GM12878 (cell line): ENCODE data around the gene CNTNAP2. TPM values are rescaled to one million over a fixed set of nuclear protein-coding genes. Genes with fewer than 3 reads are reported as not detected.

ENCODE experiments used
- ASH2L ChIP-seq: fragments of 300-600, 200-600 bp; sonication (generic); IDR thresholded peaks from 2 replicates; pipeline ENCODE4 v1.6.1; 2017; ENCODE audit warnings: low read depth, mild to moderate bottlenecking, borderline replicate concordance
- CREB1 ChIP-seq: IDR thresholded peaks from 2 replicates; pipeline ENCODE4 v1.6.1; 2012; ENCODE audit warnings: low read depth, mild to moderate bottlenecking, inconsistent platforms
- EZH2 ChIP-seq: IDR thresholded peaks from 2 replicates; pipeline ENCODE4 v1.6.1; 2012; ENCODE audit warnings: low read depth, mild to moderate bottlenecking, control low read depth, inconsistent platforms, low read length, borderline replicate concordance; ENCODE audit not compliant: control insufficient read depth
- FOXK2 ChIP-seq: fragments of 450-650 bp; IDR thresholded peaks from 2 replicates; pipeline ENCODE4 v1.6.1; 2017; ENCODE audit warnings: mild to moderate bottlenecking, moderate library complexity
- KLF5 ChIP-seq: fragments of 450-650 bp; IDR thresholded peaks from 2 replicates; pipeline ENCODE4 v1.6.1; 2014; ENCODE audit warnings: mild to moderate bottlenecking; ENCODE audit not compliant: partially characterized antibody
- MYB ChIP-seq: fragments of 150-350 bp; IDR thresholded peaks from 2 replicates; pipeline ENCODE4 v1.6.1; 2014; ENCODE audit warnings: mild to moderate bottlenecking, low read depth, low read length, borderline replicate concordance
- PRDM15 ChIP-seq: fragments of 450-650 bp; formaldehyde crosslinking; IDR thresholded peaks from 2 replicates; pipeline ENCODE4 v1.4.0; 2020; ENCODE audit warnings: mild to moderate bottlenecking, moderate library complexity
- RELB ChIP-seq: fragments of 450-650 bp; IDR thresholded peaks from 2 replicates; pipeline ENCODE4 v1.6.1; 2017; ENCODE audit warnings: low read depth, mild to moderate bottlenecking, moderate library complexity
- SMAD1 ChIP-seq: fragments of 450-650 bp; IDR thresholded peaks from 2 replicates; pipeline ENCODE4 v1.6.1; 2018; ENCODE audit warnings: mild to moderate bottlenecking, low read depth; ENCODE audit not compliant: partially characterized antibody
- SMARCA5 ChIP-seq: fragments of 450-650 bp; IDR thresholded peaks from 2 replicates; pipeline ENCODE4 v1.6.1; 2017; ENCODE audit warnings: mild to moderate bottlenecking
- SP1 ChIP-seq: IDR thresholded peaks from one replicate; pipeline ENCODE4 v1.6.1; 2011; ENCODE audit warnings: low read depth, low read length
- SRF ChIP-seq, 2 experiments: IDR thresholded peaks; 2 replicates each; pipeline ENCODE4 v1.6.1; 2011; ENCODE audit warnings: low read depth in 2 of 2, low read length in 2 of 2, mild to moderate bottlenecking in 1 of 2, moderate library complexity in 1 of 2
- SUPT20H ChIP-seq: IDR thresholded peaks from 2 replicates; pipeline ENCODE4 v1.6.1; 2011; ENCODE audit warnings: low read depth, mild to moderate bottlenecking, low read length, moderate library complexity, borderline replicate concordance; ENCODE audit not compliant: control insufficient read depth
- ZBTB40 ChIP-seq: fragments of 450-650 bp; IDR thresholded peaks from 2 replicates; pipeline ENCODE4 v1.6.1; 2016; ENCODE audit warnings: mild to moderate bottlenecking, moderate library complexity, borderline replicate concordance
- ZNF384 ChIP-seq: IDR thresholded peaks from 2 replicates; pipeline ENCODE4 v1.6.1; 2012; ENCODE audit warnings: low read depth, mild to moderate bottlenecking, low read length, improper control_type of control experiment, borderline replicate concordance
- polyA plus RNA-seq, 11 experiments: library from polyadenylated mRNA; depleted of rRNA in 4 of 11; unstranded in 6 of 11; stranded (reverse) in 5 of 11; fragments of >200 nt; fragmentation: Nextera tagmentation in 4 of 11; fragmentation: Illumina TruSeq in 1 of 11; extraction: Ambion mirVana in 4 of 11; extraction: Trizol in 1 of 11; gene quantifications; 1 replicate in 1 of 11; 2 replicates in 10 of 11; pipeline versions ENCODE4 v1.2.1 to v1.2.3, GENCODE V29; 2011 to 2016; ENCODE audit warnings: inconsistent platforms in 2 of 11, missing spikeins in 2 of 11, low read depth in 1 of 11
- total RNA-seq, 4 experiments: library from RNA; depleted of rRNA in 3 of 4; stranded (reverse); fragments of >200 nt in 3 of 4; fragmentation: Illumina TruSeq in 1 of 4; extraction: Trizol in 1 of 4; gene quantifications; 2 replicates each; pipeline versions ENCODE4 v1.2.1 to v1.2.3, GENCODE V29; 2013 to 2021
- TF ChIP-seq, protein P1 (sequence below): fragments of 450-650 bp; IDR thresholded peaks from 2 replicates; pipeline ENCODE4 v1.6.1; 2017; ENCODE audit warnings: antibody characterized with exemption, mild to moderate bottlenecking, moderate library complexity

The CNTNAP2 gene
- total and polyA plus RNA-seq, 10 of the 15 experiments (the other 5 are each of a cell fraction or from before 2014, with no cell fraction given) = 0.03 to 0.08 (median 0.03) TPM; not detected in 7

DNA sequence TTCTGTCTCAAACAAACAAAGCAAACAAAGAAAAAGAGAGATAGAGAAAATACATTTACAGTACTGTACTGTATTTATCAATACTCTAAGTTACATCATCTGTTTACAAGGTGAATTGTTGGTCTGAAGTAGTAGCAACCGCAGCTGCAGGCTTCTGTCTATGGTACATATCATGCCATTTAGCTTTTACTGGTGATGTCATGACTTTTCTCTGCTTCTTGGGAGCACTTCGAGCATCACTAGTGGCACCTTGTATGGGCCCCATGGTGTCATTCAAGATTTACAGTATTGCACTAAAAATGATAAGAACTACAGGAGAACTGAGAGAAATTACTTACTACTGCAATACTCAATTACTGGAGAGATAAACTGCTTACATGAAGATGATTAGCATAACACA lies 826.9 kb downstream of the CNTNAP2 start (continued):
- TF ChIP-seq, protein P1, sequence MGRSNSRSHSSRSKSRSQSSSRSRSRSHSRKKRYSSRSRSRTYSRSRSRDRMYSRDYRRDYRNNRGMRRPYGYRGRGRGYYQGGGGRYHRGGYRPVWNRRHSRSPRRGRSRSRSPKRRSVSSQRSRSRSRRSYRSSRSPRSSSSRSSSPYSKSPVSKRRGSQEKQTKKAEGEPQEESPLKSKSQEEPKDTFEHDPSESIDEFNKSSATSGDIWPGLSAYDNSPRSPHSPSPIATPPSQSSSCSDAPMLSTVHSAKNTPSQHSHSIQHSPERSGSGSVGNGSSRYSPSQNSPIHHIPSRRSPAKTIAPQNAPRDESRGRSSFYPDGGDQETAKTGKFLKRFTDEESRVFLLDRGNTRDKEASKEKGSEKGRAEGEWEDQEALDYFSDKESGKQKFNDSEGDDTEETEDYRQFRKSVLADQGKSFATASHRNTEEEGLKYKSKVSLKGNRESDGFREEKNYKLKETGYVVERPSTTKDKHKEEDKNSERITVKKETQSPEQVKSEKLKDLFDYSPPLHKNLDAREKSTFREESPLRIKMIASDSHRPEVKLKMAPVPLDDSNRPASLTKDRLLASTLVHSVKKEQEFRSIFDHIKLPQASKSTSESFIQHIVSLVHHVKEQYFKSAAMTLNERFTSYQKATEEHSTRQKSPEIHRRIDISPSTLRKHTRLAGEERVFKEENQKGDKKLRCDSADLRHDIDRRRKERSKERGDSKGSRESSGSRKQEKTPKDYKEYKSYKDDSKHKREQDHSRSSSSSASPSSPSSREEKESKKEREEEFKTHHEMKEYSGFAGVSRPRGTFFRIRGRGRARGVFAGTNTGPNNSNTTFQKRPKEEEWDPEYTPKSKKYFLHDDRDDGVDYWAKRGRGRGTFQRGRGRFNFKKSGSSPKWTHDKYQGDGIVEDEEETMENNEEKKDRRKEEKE = no peak
- no peak for TF ChIP-seq ASH2L
- no peak for TF ChIP-seq SMARCA5
- no peak for TF ChIP-seq EZH2
- no peak for TF ChIP-seq CREB1
- TF ChIP-seq SMAD1 = no peak
- no peak for TF ChIP-seq MYB
- TF ChIP-seq KLF5 = no peak
- no peak for TF ChIP-seq SP1
- no peak for TF ChIP-seq SUPT20H
- no peak for TF ChIP-seq ZNF384
- no peak for TF ChIP-seq PRDM15 (CRISPR knock-in tag)
- no peak for TF ChIP-seq RELB
- no peak for TF ChIP-seq FOXK2
- no peak for TF ChIP-seq SRF (IDR thresholded peaks at IDR 0.05; ENCODE audit: low read depth in 2 of 2, low read length in 2 of 2)
- TF ChIP-seq ZBTB40 = no peak
